Ishikawa (cell line): ENCODE measurements around the gene PCCA.

Source experiments
- EGR1 ChIP-seq: IDR thresholded peaks from 2 replicates; pipeline ENCODE4 v1.6.1; 2012
- EP300 ChIP-seq: IDR thresholded peaks from 2 replicates; pipeline ENCODE4 v1.6.1; 2012; ENCODE audit warnings: borderline replicate concordance
- TAF1 ChIP-seq: IDR thresholded peaks from 2 replicates; pipeline ENCODE4 v1.6.1; 2012; ENCODE audit warnings: low read depth, mild to moderate bottlenecking
- TCF12 ChIP-seq: IDR thresholded peaks from 2 replicates; pipeline ENCODE4 v1.6.1; 2012; ENCODE audit warnings: low read depth
- YY1 ChIP-seq: IDR thresholded peaks from 2 replicates; pipeline ENCODE4 v1.6.1; 2012; ENCODE audit warnings: low read depth
- TF ChIP-seq, protein P1 (sequence below): IDR thresholded peaks from 2 replicates; pipeline ENCODE4 v1.6.1; 2012; ENCODE audit warnings: low read depth, mild to moderate bottlenecking
- TF ChIP-seq, protein P2 (sequence below): IDR thresholded peaks from 2 replicates; pipeline ENCODE4 v1.6.1; 2012

DNA sequence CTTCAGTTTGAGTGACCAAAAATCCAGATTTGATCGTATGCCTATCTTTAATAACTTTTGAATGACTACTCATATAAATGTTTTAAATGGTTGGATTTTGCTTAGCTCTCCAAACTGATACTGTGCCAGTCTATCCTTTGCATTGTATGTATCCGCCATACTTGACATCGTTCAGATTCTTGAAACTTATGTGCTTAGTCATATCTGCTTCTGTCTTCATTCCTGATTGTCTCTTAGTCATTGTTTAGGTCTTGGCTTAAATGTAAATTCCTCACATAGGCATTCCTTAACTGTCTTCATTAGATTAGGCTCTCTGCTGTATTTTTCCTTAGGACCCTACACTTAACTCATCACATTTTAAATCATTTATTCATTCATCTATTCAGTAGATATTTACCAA is 126.0 kb downstream of the PCCA start:
- TF ChIP-seq TAF1 = no peak
- TF ChIP-seq, protein P1, sequence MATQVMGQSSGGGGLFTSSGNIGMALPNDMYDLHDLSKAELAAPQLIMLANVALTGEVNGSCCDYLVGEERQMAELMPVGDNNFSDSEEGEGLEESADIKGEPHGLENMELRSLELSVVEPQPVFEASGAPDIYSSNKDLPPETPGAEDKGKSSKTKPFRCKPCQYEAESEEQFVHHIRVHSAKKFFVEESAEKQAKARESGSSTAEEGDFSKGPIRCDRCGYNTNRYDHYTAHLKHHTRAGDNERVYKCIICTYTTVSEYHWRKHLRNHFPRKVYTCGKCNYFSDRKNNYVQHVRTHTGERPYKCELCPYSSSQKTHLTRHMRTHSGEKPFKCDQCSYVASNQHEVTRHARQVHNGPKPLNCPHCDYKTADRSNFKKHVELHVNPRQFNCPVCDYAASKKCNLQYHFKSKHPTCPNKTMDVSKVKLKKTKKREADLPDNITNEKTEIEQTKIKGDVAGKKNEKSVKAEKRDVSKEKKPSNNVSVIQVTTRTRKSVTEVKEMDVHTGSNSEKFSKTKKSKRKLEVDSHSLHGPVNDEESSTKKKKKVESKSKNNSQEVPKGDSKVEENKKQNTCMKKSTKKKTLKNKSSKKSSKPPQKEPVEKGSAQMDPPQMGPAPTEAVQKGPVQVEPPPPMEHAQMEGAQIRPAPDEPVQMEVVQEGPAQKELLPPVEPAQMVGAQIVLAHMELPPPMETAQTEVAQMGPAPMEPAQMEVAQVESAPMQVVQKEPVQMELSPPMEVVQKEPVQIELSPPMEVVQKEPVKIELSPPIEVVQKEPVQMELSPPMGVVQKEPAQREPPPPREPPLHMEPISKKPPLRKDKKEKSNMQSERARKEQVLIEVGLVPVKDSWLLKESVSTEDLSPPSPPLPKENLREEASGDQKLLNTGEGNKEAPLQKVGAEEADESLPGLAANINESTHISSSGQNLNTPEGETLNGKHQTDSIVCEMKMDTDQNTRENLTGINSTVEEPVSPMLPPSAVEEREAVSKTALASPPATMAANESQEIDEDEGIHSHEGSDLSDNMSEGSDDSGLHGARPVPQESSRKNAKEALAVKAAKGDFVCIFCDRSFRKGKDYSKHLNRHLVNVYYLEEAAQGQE = no peak
- no peak for TF ChIP-seq EGR1
- no peak for TF ChIP-seq YY1
- no peak for TF ChIP-seq TCF12
- no peak for TF ChIP-seq EP300
- TF ChIP-seq, protein P2, sequence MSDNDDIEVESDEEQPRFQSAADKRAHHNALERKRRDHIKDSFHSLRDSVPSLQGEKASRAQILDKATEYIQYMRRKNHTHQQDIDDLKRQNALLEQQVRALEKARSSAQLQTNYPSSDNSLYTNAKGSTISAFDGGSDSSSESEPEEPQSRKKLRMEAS = no peak
